ENCODE results near the gene SRSF6. TPM values are rescaled to one million over a fixed set of nuclear protein-coding genes. Genes with fewer than 3 reads are reported as not detected.

The SRSF6 gene
- total and polyA plus RNA-seq, 10 of the 15 experiments (the other 5 are each of a cell fraction or from before 2014, with no cell fraction given): 57.2 to 191 (median 108) TPM

GRCh38 chr20:43508106-43508505 lies 50.4 kb downstream of the SRSF6 start:
- H3K4me2 ChIP-seq (ENCODE audit: control insufficient read depth, insufficient read depth): peak overlapping the region; percentile 17
- no peaks in the 10 kb centered on the region for H3K9me3 ChIP-seq (replicated peaks; ENCODE audit: control insufficient read depth, insufficient read depth, low read length)
- in situ Hi-C loops (cut with MboI) (no loop called here), intact Hi-C loops (cut with micrococcal nuclease; ENCODE audit: unreplicated experiment) (no loop called here)
- peaks cover 3 to 12% of the 10 kb centered on the region in 2 experiments; a peak in 3 of 4 replicates for H3K27me3 ChIP-seq (replicated peaks in 1 of 2; ENCODE audit: control insufficient read depth in 2 of 2, insufficient read depth in 2 of 2, low read length in 1 of 2)
- no peaks in the 10 kb centered on the region for H3K79me2 ChIP-seq (ENCODE audit: control insufficient read depth, insufficient read depth, low read length)
- H3K4me1 ChIP-seq (ENCODE audit: control insufficient read depth, insufficient read depth, low read length): peaks cover under 1% of the 10 kb centered on the region; the same call in 1 of the 2 replicates
- DNase-seq (ENCODE audit: low read depth, low spot score) (no peak), FAIRE-seq (no peak), ATAC-seq (no peak)
- BruUV-seq (replicated peaks): no TSS peak
- POLR2A ChIA-PET: no interaction called here
- SMC1A ChIA-PET (ENCODE audit: uncharacterized antibody, unreplicated experiment): no interaction called here
- H3K9ac ChIP-seq (ENCODE audit: control insufficient read depth, insufficient read depth, low read length): no peak overlapping the region
- H4K20me1 ChIP-seq (ENCODE audit: control insufficient read depth, insufficient read depth): no peaks in the 10 kb centered on the region
- no peaks in the 10 kb centered on the region for H3K36me3 ChIP-seq (ENCODE audit: control insufficient read depth in 2 of 2, insufficient read depth in 2 of 2, low read length in 1 of 2)
- WGBS (ENCODE audit: insufficient coverage, insufficient replicate concordance, low lambda C conversion rate, missing lambda C conversion rate): 21% methylated on average over 20 of the region's 22 CpGs
- TF ChIP-seq, protein P1, sequence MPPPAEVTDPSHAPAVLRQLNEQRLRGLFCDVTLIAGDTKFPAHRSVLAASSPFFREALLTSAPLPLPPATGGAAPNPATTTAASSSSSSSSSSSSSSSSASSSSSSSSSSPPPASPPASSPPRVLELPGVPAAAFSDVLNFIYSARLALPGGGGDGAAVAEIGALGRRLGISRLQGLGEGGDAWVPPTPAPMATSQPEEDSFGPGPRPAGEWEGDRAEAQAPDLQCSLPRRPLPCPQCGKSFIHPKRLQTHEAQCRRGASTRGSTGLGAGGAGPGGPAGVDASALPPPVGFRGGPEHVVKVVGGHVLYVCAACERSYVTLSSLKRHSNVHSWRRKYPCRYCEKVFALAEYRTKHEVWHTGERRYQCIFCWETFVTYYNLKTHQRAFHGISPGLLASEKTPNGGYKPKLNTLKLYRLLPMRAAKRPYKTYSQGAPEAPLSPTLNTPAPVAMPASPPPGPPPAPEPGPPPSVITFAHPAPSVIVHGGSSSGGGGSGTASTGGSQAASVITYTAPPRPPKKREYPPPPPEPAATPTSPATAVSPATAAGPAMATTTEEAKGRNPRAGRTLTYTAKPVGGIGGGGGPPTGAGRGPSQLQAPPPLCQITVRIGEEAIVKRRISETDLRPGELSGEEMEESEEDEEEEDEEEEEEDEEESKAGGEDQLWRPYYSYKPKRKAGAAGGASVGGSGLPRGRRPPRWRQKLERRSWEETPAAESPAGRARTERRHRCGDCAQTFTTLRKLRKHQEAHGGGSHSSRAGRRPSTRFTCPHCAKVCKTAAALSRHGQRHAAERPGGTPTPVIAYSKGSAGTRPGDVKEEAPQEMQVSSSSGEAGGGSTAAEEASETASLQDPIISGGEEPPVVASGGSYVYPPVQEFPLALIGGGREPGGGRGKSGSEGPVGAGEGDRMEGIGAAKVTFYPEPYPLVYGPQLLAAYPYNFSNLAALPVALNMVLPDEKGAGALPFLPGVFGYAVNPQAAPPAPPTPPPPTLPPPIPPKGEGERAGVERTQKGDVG (CRISPR knock-in tag; IDR thresholded peaks at IDR 0.05): no peak
- TF ChIP-seq STAT3 (IDR thresholded peaks at IDR 0.05; ENCODE audit: low read depth, low read length) (no peak), EED (IDR thresholded peaks at IDR 0.05; ENCODE audit: low read depth) (no peak), NRF1 (conservative IDR thresholded peaks at IDR 0.05; ENCODE audit: low read depth, low read length) (no peak), CREM (IDR thresholded peaks at IDR 0.05; ENCODE audit: low read depth) (no peak), POLR2AphosphoS2 (IDR thresholded peaks at IDR 0.05; ENCODE audit: low read depth, low read length) (no peak), TCF7 (IDR thresholded peaks at IDR 0.05; ENCODE audit: borderline replicate concordance) (no peak), ZNF217 (IDR thresholded peaks at IDR 0.05) (no peak), MAX (IDR thresholded peaks at IDR 0.05; ENCODE audit: low read depth, low read length) (no peak), ASH2L (IDR thresholded peaks at IDR 0.05; ENCODE audit: borderline replicate concordance, low read depth) (no peak), POU2F2 (IDR thresholded peaks at IDR 0.05; ENCODE audit: borderline replicate concordance, low read depth, low read length) (no peak)
- TF ChIP-seq, protein P2, sequence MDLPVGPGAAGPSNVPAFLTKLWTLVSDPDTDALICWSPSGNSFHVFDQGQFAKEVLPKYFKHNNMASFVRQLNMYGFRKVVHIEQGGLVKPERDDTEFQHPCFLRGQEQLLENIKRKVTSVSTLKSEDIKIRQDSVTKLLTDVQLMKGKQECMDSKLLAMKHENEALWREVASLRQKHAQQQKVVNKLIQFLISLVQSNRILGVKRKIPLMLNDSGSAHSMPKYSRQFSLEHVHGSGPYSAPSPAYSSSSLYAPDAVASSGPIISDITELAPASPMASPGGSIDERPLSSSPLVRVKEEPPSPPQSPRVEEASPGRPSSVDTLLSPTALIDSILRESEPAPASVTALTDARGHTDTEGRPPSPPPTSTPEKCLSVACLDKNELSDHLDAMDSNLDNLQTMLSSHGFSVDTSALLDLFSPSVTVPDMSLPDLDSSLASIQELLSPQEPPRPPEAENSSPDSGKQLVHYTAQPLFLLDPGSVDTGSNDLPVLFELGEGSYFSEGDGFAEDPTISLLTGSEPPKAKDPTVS (IDR thresholded peaks at IDR 0.05; ENCODE audit: low read depth, low read length): no peak
- TF ChIP-seq, protein P3, sequence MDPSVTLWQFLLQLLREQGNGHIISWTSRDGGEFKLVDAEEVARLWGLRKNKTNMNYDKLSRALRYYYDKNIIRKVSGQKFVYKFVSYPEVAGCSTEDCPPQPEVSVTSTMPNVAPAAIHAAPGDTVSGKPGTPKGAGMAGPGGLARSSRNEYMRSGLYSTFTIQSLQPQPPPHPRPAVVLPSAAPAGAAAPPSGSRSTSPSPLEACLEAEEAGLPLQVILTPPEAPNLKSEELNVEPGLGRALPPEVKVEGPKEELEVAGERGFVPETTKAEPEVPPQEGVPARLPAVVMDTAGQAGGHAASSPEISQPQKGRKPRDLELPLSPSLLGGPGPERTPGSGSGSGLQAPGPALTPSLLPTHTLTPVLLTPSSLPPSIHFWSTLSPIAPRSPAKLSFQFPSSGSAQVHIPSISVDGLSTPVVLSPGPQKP (IDR thresholded peaks at IDR 0.05; ENCODE audit: low read depth, low read length): no peak
- CTCF ChIA-PET: no interaction called here
- H3K27ac ChIP-seq (ENCODE audit: control insufficient read depth, insufficient read depth): no peak overlapping the region
- RAD21 ChIA-PET (ENCODE audit: unreplicated experiment): no interaction called here
- H3K4me3 ChIP-seq: peak overlapping the region; percentile 45; the same call in 1 of the 2 replicates
- H2AFZ ChIP-seq (ENCODE audit: control insufficient read depth, low read depth, low read length): no peak overlapping the region
